GM12892 (cell line): ENCODE measurements around the gene XYLT1.

Experiments
- POLR2A ChIP-seq: IDR thresholded peaks from 2 replicates; pipeline ENCODE4 v1.6.1; 2011; ENCODE audit warnings: low read depth, low read length, control low read depth
- POLR2AphosphoS5 ChIP-seq: IDR thresholded peaks from 2 replicates; pipeline ENCODE4 v1.6.1; 2011; ENCODE audit warnings: low read depth, low read length, control low read depth
- TAF1 ChIP-seq: IDR thresholded peaks from 2 replicates; pipeline ENCODE4 v1.6.1; 2011; ENCODE audit warnings: low read depth, mild to moderate bottlenecking, control low read depth, low read length, borderline replicate concordance

- TF ChIP-seq POLR2A (no peak), POLR2AphosphoS5 (no peak), TAF1 (no peak)
Observed at GRCh38 chr16:17170435-17170834, 300.3 kb downstream of the XYLT1 start.
